Large intestine (tissue), 3 donors: ENCODE data around the gene KRT28. TPM values are rescaled to one million over a fixed set of nuclear protein-coding genes. Genes with fewer than 3 reads are reported as not detected.

ENCODE experiments used
- DNase-seq, 2 donors: peaks; one replicate each; pipeline versions ENCODE4 v3.0.0 to v3.0.0-alpha.2; 2013
- H3K27ac ChIP-seq: one replicate; pipeline ENCODE4 v1.5.1; 2013; ENCODE audit warnings: low read length
- H3K27me3 ChIP-seq: 2 replicates; pipeline ENCODE4 v1.6.1; 2013; ENCODE audit warnings: low read length; ENCODE audit not compliant: control insufficient read depth, insufficient read depth
- H3K36me3 ChIP-seq: 2 replicates; pipeline ENCODE4 v1.6.1; 2013; ENCODE audit warnings: low read length; ENCODE audit not compliant: control insufficient read depth, insufficient read depth
- H3K4me1 ChIP-seq: one replicate; pipeline ENCODE4 v1.6.1; 2013; ENCODE audit warnings: low read length; ENCODE audit not compliant: control insufficient read depth, insufficient read depth
- H3K4me3 ChIP-seq: one replicate; pipeline ENCODE4 v1.5.1; 2013; ENCODE audit warnings: low read length
- H3K9me3 ChIP-seq: one replicate; pipeline ENCODE4 v1.6.1; 2013; ENCODE audit warnings: mild to moderate bottlenecking, low read depth, low read length, moderate library complexity; ENCODE audit not compliant: control insufficient read depth
- WGBS: methylation state at CpG from one replicate; pipeline ENCODE4 v1.1.5; 2013; ENCODE audit warnings: low lambda C conversion rate; ENCODE audit not compliant: insufficient coverage; 5-methylcytosine and 5-hydroxymethylcytosine counted together
- polyA plus RNA-seq: library from polyadenylated mRNA; unstranded; fragments of 120-200 nt; gene quantifications from one replicate; pipeline ENCODE4 v1.2.1, GENCODE V29; 2013

The KRT28 gene
- polyA plus RNA-seq, 1 donor, result not detected

- H3K27ac ChIP-seq, result no peak overlapping the region
- peak overlapping the region; percentile 11 for H3K4me3 ChIP-seq
- 72% methylated on average over 2 of the region's 37 CpGs for WGBS
- H3K36me3 ChIP-seq, result no peaks in the 10 kb centered on the region
- H3K27me3 ChIP-seq, result peaks cover 35% of the 10 kb centered on the region
- peaks cover 3% of the 10 kb centered on the region for H3K9me3 ChIP-seq
- no peaks in the 10 kb centered on the region for H3K4me1 ChIP-seq
- peak; percentile 44 to 67 for DNase-seq
These were observed 20.4 kb downstream of the KRT28 start for GRCh38 chr17:40779181-40779909.

- Histone ChIP-seq H3K27ac (no peak overlapping the region), H3K9me3 (peaks cover 3% of the 10 kb centered on the region), H3K4me1 (no peaks in the 10 kb centered on the region), H3K27me3 (peaks cover 35% of the 10 kb centered on the region), H3K4me3 (no peak overlapping the region), H3K36me3 (no peaks in the 10 kb centered on the region)
- no peak for DNase-seq
- no CpG with 5 or more reads among the region's 5 CpGs for WGBS
These were observed 21.3 kb downstream of the KRT28 start for GRCh38 chr17:40778461-40778860.

- Histone ChIP-seq H3K27me3 (peaks cover 35% of the 10 kb centered on the region), H3K4me3 (no peak overlapping the region), H3K27ac (no peak overlapping the region), H3K9me3 (peaks cover 3% of the 10 kb centered on the region), H3K4me1 (no peaks in the 10 kb centered on the region), H3K36me3 (no peaks in the 10 kb centered on the region)
- DNase-seq, result no peak
- WGBS, result 100% methylated on average over 1 of the region's 3 CpGs
These were observed 21.8 kb downstream of the KRT28 start for GRCh38 chr17:40777971-40778370.

GRCh38 chr17:40777459-40777858 lies 22.3 kb downstream of the KRT28 start:
- H3K27me3 ChIP-seq, result peaks cover 35% of the 10 kb centered on the region
- H3K4me3 ChIP-seq, result no peak overlapping the region
- no peaks in the 10 kb centered on the region for H3K36me3 ChIP-seq
- H3K27ac ChIP-seq, result no peak overlapping the region
- H3K9me3 ChIP-seq, result peaks cover 3% of the 10 kb centered on the region
- WGBS, result 100% methylated on average over 1 of the region's 7 CpGs
- no peaks in the 10 kb centered on the region for H3K4me1 ChIP-seq
- no peak for DNase-seq

GRCh38 chr17:40775945-40776344 lies 23.8 kb downstream of the KRT28 start:
- H3K27ac ChIP-seq, result no peak overlapping the region
- WGBS, result 56% methylated on average over 1 of the region's 4 CpGs

GRCh38 chr17:40772101-40772500 lies 27.7 kb downstream of the KRT28 start, which contains the start of gene KRT26:
KRT26 (minus strand) TSS chr17:40772201; CDS start chr17:40772113, 88 bp downstream.
- Histone ChIP-seq H3K4me3 (no peak within 1 kb of the TSS), H3K36me3 (no peaks in the 10 kb centered on the region), H3K27ac (no peak within 1 kb of the TSS), H3K9me3 (no peaks in the 10 kb centered on the region), H3K4me1 (no peaks in the 10 kb centered on the region), H3K27me3 (peaks cover 22% of the 10 kb centered on the region)
- no CpG with 5 or more reads among the region's 3 CpGs for WGBS
- DNase-seq, result no peak

More at GRCh38 chr17:40775945-40776344, 23.8 kb downstream of the KRT28 start:
- H3K9me3 ChIP-seq, result peaks cover 3% of the 10 kb centered on the region
- H3K36me3 ChIP-seq, result no peaks in the 10 kb centered on the region
- H3K27me3 ChIP-seq, result peaks cover 38% of the 10 kb centered on the region
- no peak for DNase-seq
- H3K4me1 ChIP-seq, result no peaks in the 10 kb centered on the region
- H3K4me3 ChIP-seq, result no peak overlapping the region

- Histone ChIP-seq H3K27me3 (peaks cover 7% of the 10 kb centered on the region), H3K4me1 (no peaks in the 10 kb centered on the region), H3K27ac (no peak overlapping the region), H3K36me3 (no peaks in the 10 kb centered on the region), H3K4me3 (no peak overlapping the region), H3K9me3 (peaks cover 10% of the 10 kb centered on the region)
- DNase-seq, result no peak
- WGBS, result no CpG with 5 or more reads among the region's 2 CpGs
These were observed 34.1 kb downstream of the KRT28 start for GRCh38 chr17:40765657-40766056.

- WGBS, result no CpG with 5 or more reads among the region's 1 CpG
- H3K9me3 ChIP-seq, result peaks cover 20% of the 10 kb centered on the region
These were observed 36.0 kb downstream of the KRT28 start for GRCh38 chr17:40763752-40764151.

GRCh38 chr17:40760105-40761016 lies 39.4 kb downstream of the KRT28 start:
- no peaks in the 10 kb centered on the region for H3K4me1 ChIP-seq
- H3K36me3 ChIP-seq, result no peaks in the 10 kb centered on the region
- no CpG with 5 or more reads among the region's 1 CpG for WGBS
- no peak overlapping the region for H3K4me3 ChIP-seq
- peaks cover 20% of the 10 kb centered on the region for H3K9me3 ChIP-seq
- DNase-seq, result no peak
- H3K27ac ChIP-seq, result no peak overlapping the region
- H3K27me3 ChIP-seq, result no peaks in the 10 kb centered on the region

More at GRCh38 chr17:40763752-40764151, 36.0 kb downstream of the KRT28 start:
- Histone ChIP-seq H3K27ac (no peak overlapping the region), H3K4me1 (no peaks in the 10 kb centered on the region), H3K27me3 (peaks cover 2% of the 10 kb centered on the region), H3K4me3 (no peak overlapping the region), H3K36me3 (no peaks in the 10 kb centered on the region)
- DNase-seq, result no peak

GRCh38 chr17:40755231-40755630 lies 44.5 kb downstream of the KRT28 start, which contains the start of gene KRT25:
KRT25 (minus strand) TSS chr17:40755331; CDS start chr17:40755271, 60 bp downstream.
- H3K27me3 ChIP-seq, result peaks cover 8% of the 10 kb centered on the region
- WGBS, result no CpG with 5 or more reads among the region's 4 CpGs
- H3K36me3 ChIP-seq, result no peaks in the 10 kb centered on the region
- H3K9me3 ChIP-seq, result peaks cover 6% of the 10 kb centered on the region
- H3K4me1 ChIP-seq, result no peaks in the 10 kb centered on the region
- no peak within 1 kb of the TSS for H3K4me3 ChIP-seq
- no peak within 1 kb of the TSS for H3K27ac ChIP-seq
- DNase-seq, result no peak
